DOHH2 (cell line): ENCODE data around the gene ZNF506.

Source experiments
- H3F3A ChIP-seq: fragments of 200-600 bp; sonication (generic), shearing (Covaris generic); 2 replicates; pipeline ENCODE4 v1.6.0; 2016; ENCODE audit warnings: antibody characterized with exemption, mild to moderate bottlenecking; ENCODE audit not compliant: control insufficient read depth, insufficient read depth
- H3K27ac ChIP-seq: fragments of 200-600 bp; sonication (generic); 2 replicates; pipeline ENCODE4 v1.5.1; 2014; ENCODE audit warnings: low read depth, mild to moderate bottlenecking, low read length, moderate library complexity
- H3K27me3 ChIP-seq: fragments of 200-600 bp; sonication (generic); 2 replicates; pipeline ENCODE4 v1.6.1; 2014; ENCODE audit warnings: mild to moderate bottlenecking, low read length, mixed read lengths; ENCODE audit not compliant: control insufficient read depth
- H3K36me3 ChIP-seq: fragments of 200-600 bp; sonication (generic); 2 replicates; pipeline ENCODE4 v1.6.1; 2014; ENCODE audit warnings: mild to moderate bottlenecking, low read length, moderate library complexity, mixed read lengths; ENCODE audit not compliant: control insufficient read depth
- H3K4me1 ChIP-seq: fragments of 200-600 bp; sonication (generic); 2 replicates; pipeline ENCODE4 v1.6.1; 2014; ENCODE audit warnings: mild to moderate bottlenecking, low read length, mixed read lengths; ENCODE audit not compliant: control insufficient read depth
- H3K4me2 ChIP-seq: fragments of 200-600 bp; sonication (generic); 2 replicates; pipeline ENCODE4 v1.6.0; 2014; ENCODE audit warnings: mild to moderate bottlenecking, low read length, moderate library complexity
- H3K4me3 ChIP-seq: fragments of 200-600 bp; sonication (generic); 2 replicates; pipeline ENCODE4 v1.5.1; 2014; ENCODE audit warnings: mild to moderate bottlenecking, low read length, mixed read lengths
- H3K79me2 ChIP-seq: fragments of 200-600 bp; sonication (generic); 2 replicates; pipeline ENCODE4 v1.6.1; 2014; ENCODE audit warnings: mild to moderate bottlenecking, low read length, mixed read lengths; ENCODE audit not compliant: control insufficient read depth
- H3K9me2 ChIP-seq: fragments of 200-600 bp; sonication (generic); replicated peaks from 2 replicates; pipeline ENCODE4 v1.6.1; 2014; ENCODE audit warnings: mild to moderate bottlenecking, low read length, mixed read lengths; ENCODE audit not compliant: control insufficient read depth
- H3K9me3 ChIP-seq: fragments of 200-600 bp; sonication (generic); 2 replicates; pipeline ENCODE4 v1.6.1; 2014; ENCODE audit warnings: antibody characterized with exemption, low read length, mixed read lengths; ENCODE audit not compliant: control insufficient read depth, insufficient read depth
- H4K20me1 ChIP-seq: fragments of 200-600 bp; sonication (generic); 2 replicates; pipeline ENCODE4 v1.6.0; 2014; ENCODE audit warnings: low read depth, mild to moderate bottlenecking, antibody characterized with exemption, low read length, moderate library complexity; ENCODE audit not compliant: control insufficient read depth, insufficient read depth
- EZH2phosphoT487 ChIP-seq: fragments of 200-600 bp; sonication (generic); IDR thresholded peaks from 2 replicates; pipeline ENCODE4 v1.6.1; 2017; ENCODE audit warnings: borderline replicate concordance, mild to moderate bottlenecking, antibody characterized with exemption, low read length, moderate library complexity, mixed read lengths
- TF ChIP-seq, protein P1 (sequence below): fragments of 200-600 bp; sonication (generic); IDR thresholded peaks from one replicate; pipeline ENCODE4 v1.5.1; 2014; ENCODE audit warnings: antibody characterized with exemption, mild to moderate bottlenecking, low read depth, low read length; ENCODE audit not compliant: poor library complexity, severe bottlenecking

The ZNF506 gene

GRCh38 chr19:19849056-19849455 lies 27.5 kb upstream of the ZNF506 start:
- Histone ChIP-seq H3K4me3 (no peak overlapping the region), H3F3A (no peaks in the 10 kb centered on the region), H3K9me3 (peaks cover 12% of the 10 kb centered on the region; the same call in 1 of the 2 replicates), H3K27me3 (no peaks in the 10 kb centered on the region), H3K4me1 (0 out of 2 replicates have a peak, but pooled peaks cover 3% of the 10 kb centered on the region), H3K36me3 (no peaks in the 10 kb centered on the region), H4K20me1 (no peaks in the 10 kb centered on the region), H3K27ac (no peak overlapping the region), H3K4me2 (no peak overlapping the region), H3K9me2 (no peaks in the 10 kb centered on the region), H3K79me2 (no peaks in the 10 kb centered on the region)
- no peak for TF ChIP-seq EZH2phosphoT487
- TF ChIP-seq, protein P1, sequence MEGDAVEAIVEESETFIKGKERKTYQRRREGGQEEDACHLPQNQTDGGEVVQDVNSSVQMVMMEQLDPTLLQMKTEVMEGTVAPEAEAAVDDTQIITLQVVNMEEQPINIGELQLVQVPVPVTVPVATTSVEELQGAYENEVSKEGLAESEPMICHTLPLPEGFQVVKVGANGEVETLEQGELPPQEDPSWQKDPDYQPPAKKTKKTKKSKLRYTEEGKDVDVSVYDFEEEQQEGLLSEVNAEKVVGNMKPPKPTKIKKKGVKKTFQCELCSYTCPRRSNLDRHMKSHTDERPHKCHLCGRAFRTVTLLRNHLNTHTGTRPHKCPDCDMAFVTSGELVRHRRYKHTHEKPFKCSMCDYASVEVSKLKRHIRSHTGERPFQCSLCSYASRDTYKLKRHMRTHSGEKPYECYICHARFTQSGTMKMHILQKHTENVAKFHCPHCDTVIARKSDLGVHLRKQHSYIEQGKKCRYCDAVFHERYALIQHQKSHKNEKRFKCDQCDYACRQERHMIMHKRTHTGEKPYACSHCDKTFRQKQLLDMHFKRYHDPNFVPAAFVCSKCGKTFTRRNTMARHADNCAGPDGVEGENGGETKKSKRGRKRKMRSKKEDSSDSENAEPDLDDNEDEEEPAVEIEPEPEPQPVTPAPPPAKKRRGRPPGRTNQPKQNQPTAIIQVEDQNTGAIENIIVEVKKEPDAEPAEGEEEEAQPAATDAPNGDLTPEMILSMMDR, result no peak

DNA sequence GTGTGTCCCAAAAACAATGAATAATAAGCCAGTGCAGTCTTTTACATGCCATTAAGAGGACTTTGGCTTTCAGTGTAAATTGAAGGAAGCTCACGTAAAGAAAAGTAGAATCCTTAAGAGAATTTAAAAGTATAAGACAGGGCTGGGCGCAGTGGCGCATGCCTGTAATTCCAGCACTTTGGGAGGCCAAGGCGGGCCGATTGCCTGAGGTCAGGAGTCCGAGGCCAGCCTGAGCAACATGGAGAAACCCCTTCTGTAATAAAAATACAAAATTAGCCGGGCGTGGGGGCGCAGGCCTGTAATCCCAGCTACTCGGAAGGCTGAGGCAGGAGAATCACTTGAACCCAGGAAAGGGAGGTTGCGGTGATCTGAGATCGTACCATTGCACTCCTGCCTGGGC lies 26.2 kb upstream of the ZNF506 start:
- Histone ChIP-seq H3F3A (no peaks in the 10 kb centered on the region), H3K79me2 (no peaks in the 10 kb centered on the region), H3K9me3 (peaks cover 12% of the 10 kb centered on the region), H3K4me2 (no peak overlapping the region), H4K20me1 (no peaks in the 10 kb centered on the region), H3K27ac (no peak overlapping the region), H3K4me3 (no peak overlapping the region), H3K9me2 (no peaks in the 10 kb centered on the region), H3K4me1 (0 out of 2 replicates have a peak, but pooled peaks cover 3% of the 10 kb centered on the region), H3K27me3 (no peaks in the 10 kb centered on the region), H3K36me3 (no peaks in the 10 kb centered on the region)
- no peak for TF ChIP-seq EZH2phosphoT487
- TF ChIP-seq, protein P1, result no peak

DNA sequence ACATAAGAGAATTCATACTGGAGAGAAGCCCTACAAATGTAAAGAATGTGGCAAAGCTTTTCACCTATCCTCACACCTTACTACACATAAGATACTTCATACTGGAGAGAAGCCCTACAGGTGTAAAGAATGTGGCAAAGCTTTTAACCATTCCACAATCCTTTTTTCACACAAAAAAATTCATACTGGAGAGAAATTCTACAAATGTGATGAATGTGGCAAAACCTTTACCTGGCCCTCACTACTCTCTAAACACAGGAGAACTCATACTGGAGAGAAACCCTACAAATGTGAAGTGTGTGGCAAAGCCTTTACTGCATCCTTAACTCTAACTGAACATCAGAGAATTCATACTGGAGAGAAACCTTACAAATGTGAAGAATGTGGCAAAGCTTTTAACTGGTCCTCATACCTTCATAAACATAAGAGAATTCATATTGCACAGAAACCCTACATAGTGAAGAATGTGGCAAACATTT lies 14.0 kb upstream of the ZNF506 start:
- H3K4me3 ChIP-seq, result no peak overlapping the region
- H3K27ac ChIP-seq, result no peak overlapping the region
- no peaks in the 10 kb centered on the region for H3F3A ChIP-seq
- no peaks in the 10 kb centered on the region for H3K9me2 ChIP-seq
- H3K27me3 ChIP-seq, result no peaks in the 10 kb centered on the region
- no peaks in the 10 kb centered on the region for H3K79me2 ChIP-seq
- no peak for TF ChIP-seq EZH2phosphoT487
- TF ChIP-seq, protein P1, result no peak
- H3K36me3 ChIP-seq, result no peaks in the 10 kb centered on the region
- peaks cover 39% of the 10 kb centered on the region for H3K9me3 ChIP-seq
- no peaks in the 10 kb centered on the region for H3K4me1 ChIP-seq
- H3K4me2 ChIP-seq, result no peak overlapping the region
- no peaks in the 10 kb centered on the region for H4K20me1 ChIP-seq

- Histone ChIP-seq H4K20me1 (no peaks in the 10 kb centered on the region), H3K79me2 (no peaks in the 10 kb centered on the region), H3K9me3 (peaks cover 61% of the 10 kb centered on the region), H3K36me3 (no peaks in the 10 kb centered on the region), H3K4me2 (no peak overlapping the region), H3K9me2 (no peaks in the 10 kb centered on the region), H3F3A (no peaks in the 10 kb centered on the region), H3K27ac (no peak overlapping the region), H3K4me3 (no peak overlapping the region), H3K4me1 (peaks cover 3% of the 10 kb centered on the region), H3K27me3 (no peaks in the 10 kb centered on the region)
- TF ChIP-seq, protein P1, result no peak
- no peak for TF ChIP-seq EZH2phosphoT487
Observed at GRCh38 chr19:19826875-19827274, 5.3 kb upstream of the ZNF506 start.
